Measurements from ENCODE around the gene RPL35.

The RPL35 gene

DNA sequence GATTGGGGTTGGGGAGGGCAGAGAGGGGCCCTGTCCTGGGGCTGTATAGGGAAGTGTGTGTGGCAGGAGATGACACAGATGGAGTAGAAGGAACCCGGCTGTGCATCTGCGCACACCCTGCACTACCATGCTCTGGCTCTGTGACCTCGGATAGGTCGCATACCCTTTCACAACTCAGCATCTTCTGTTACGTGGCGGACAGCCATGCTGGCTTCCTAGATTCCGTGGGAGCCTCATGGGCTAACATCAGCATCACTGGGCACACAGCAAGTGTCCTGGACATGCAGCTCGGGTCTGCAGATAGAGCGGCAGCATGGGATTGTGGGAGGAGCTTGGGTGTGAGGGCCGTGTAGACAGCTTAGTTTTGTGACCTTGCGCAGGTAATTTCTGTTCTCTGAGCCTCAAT, 9.4 kb upstream of the RPL35 start:
- ChIA-PET POLR2A (interaction anchor here (0.8 to 1.6 kb wide), 2 partner anchors 10 kb away, joined by 3 to 7 read pairs; partner anchors contain the start of gene RPL35), CTCF (interaction anchor here (1.3 to 3.0 kb wide), 5 partner anchors 10 to 273 kb away, joined by 4 to 11 read pairs (median 6); partner anchors contain the start of gene WDR38)
- TF ChIP-seq, protein P1, sequence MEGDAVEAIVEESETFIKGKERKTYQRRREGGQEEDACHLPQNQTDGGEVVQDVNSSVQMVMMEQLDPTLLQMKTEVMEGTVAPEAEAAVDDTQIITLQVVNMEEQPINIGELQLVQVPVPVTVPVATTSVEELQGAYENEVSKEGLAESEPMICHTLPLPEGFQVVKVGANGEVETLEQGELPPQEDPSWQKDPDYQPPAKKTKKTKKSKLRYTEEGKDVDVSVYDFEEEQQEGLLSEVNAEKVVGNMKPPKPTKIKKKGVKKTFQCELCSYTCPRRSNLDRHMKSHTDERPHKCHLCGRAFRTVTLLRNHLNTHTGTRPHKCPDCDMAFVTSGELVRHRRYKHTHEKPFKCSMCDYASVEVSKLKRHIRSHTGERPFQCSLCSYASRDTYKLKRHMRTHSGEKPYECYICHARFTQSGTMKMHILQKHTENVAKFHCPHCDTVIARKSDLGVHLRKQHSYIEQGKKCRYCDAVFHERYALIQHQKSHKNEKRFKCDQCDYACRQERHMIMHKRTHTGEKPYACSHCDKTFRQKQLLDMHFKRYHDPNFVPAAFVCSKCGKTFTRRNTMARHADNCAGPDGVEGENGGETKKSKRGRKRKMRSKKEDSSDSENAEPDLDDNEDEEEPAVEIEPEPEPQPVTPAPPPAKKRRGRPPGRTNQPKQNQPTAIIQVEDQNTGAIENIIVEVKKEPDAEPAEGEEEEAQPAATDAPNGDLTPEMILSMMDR (IDR thresholded peaks at IDR 0.05; ENCODE audit: insufficient read depth, low read length, missing control alignments), result no peak
- peak overlapping the region; percentile 90 for H3K4me3 ChIP-seq (ENCODE audit: low read depth, low read length)
- no peak for DNase-seq (ENCODE audit: low read depth, low spot score)

DNA sequence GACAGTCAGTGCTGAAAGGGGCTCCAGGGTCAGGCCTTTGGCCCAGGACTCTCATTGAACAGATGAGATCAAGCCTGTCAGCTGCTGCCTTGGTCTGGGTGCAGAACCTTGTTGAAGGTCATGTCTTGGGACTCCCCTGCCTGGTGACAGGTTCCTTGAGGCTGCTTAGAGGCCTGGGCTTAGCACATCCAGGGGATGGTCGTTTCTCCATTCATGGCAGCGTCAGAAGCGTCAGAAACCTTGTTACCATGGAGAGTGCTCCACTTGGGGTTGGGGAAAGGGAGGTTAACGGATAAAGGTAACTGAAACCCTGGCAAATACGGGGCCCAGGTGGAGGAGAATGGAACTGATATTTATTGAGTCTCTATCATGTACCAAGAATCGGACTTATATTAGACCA, 9.0 kb upstream of the RPL35 start:
- TF ChIP-seq, protein P1 (IDR thresholded peaks at IDR 0.05; ENCODE audit: insufficient read depth, low read length, missing control alignments), result no peak
- DNase-seq (ENCODE audit: low read depth, low spot score), result no peak
- H3K4me3 ChIP-seq (ENCODE audit: low read depth, low read length), result peak overlapping the region; percentile 90
- ChIA-PET CTCF (interaction anchor here (1.0 to 2.4 kb wide), 5 partner anchors 10 to 274 kb away, joined by 4 to 7 read pairs (median 6); partner anchors contain the start of gene WDR38), POLR2A (interaction anchor here (1.6 kb wide), 1 partner anchor 10 kb away, joined by 7 read pairs; the partner anchor contains the start of gene RPL35)

DNA sequence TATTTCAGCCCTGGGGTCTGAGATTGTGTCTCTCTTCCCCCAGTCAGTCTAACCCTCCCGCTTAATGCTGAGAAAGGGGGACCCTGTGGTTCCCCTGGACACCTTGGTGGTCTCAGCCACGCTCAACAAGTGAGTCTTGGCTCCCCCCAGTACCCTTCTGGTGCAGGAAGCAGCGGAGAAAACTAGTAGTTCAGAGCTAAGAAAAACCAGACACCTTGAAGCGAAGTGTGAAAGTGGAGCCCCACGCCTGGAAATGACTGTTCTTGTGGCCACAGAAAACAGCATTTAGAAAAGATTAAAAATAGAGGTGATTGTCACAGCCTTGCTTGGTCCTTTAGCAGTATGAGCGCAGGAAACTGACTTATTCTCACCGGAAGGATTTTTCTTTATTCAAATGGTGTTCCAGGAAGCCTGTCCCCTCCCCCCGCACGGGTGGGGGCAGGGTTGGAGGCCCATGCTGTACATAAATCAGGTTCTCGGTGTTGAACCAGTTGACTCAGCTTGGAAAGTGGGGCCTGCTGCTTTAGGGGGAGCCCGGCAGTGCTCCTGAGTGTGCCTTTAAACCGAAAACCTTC, 8.3 kb upstream of the RPL35 start:
- no peak for DNase-seq (ENCODE audit: low read depth, low spot score)
- peak overlapping the region; percentile 90 for H3K4me3 ChIP-seq (ENCODE audit: low read depth, low read length)
- TF ChIP-seq, protein P1 (IDR thresholded peaks at IDR 0.05; ENCODE audit: insufficient read depth, low read length, missing control alignments), result no peak
- ChIA-PET CTCF (interaction anchor here (0.8 to 2.4 kb wide), 6 partner anchors 8 to 98 kb away, joined by 3 to 7 read pairs (median 6); partner anchors contain the start of gene WDR38), POLR2A (interaction anchor here (1.6 kb wide), 1 partner anchor 9 kb away, joined by 7 read pairs; the partner anchor contains the start of gene RPL35)

DNA sequence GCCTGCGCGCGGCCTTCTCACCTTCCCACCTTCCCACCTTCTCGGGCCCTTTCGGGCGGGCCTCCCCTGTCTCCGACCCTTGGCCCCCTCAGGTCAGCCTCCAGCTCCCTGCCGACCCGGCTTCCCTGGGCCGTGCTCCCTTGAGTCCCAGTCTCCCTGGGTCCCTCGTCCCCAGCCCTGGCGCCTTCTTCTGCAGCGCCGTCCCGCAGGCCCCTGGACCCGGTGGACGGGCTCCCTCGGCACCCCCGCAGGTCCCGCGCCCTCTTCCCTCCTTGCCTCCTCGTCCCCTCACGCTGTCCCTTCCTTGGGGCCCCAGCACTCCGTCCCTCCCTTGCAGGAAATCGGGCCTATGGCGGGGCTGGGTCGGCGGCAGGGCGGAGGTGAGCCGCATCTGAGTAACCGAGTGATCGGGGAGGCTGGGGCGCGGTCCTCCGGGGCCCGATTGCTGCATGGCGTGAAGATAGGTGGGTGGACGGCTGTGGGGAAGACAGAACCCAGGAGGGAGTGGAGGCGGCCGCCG, 7.8 kb upstream of the RPL35 start:
- peak overlapping the region; percentile 90 for H3K4me3 ChIP-seq (ENCODE audit: low read depth, low read length)
- no peak for DNase-seq (ENCODE audit: low read depth, low spot score)
- POLR2A ChIA-PET, result interaction anchor here (0.5 to 1.6 kb wide), 3 partner anchors 9 to 538 kb away, joined by 3 to 7 read pairs (median 3); partner anchors contain the start of gene RPL35
- TF ChIP-seq, protein P1 (IDR thresholded peaks at IDR 0.05; ENCODE audit: insufficient read depth, low read length, missing control alignments), result no peak
- CTCF ChIA-PET, result interaction anchor here (0.7 to 2.4 kb wide), 6 partner anchors 9 to 98 kb away, joined by 3 to 7 read pairs (median 6); partner anchors contain the start of gene WDR38

DNA sequence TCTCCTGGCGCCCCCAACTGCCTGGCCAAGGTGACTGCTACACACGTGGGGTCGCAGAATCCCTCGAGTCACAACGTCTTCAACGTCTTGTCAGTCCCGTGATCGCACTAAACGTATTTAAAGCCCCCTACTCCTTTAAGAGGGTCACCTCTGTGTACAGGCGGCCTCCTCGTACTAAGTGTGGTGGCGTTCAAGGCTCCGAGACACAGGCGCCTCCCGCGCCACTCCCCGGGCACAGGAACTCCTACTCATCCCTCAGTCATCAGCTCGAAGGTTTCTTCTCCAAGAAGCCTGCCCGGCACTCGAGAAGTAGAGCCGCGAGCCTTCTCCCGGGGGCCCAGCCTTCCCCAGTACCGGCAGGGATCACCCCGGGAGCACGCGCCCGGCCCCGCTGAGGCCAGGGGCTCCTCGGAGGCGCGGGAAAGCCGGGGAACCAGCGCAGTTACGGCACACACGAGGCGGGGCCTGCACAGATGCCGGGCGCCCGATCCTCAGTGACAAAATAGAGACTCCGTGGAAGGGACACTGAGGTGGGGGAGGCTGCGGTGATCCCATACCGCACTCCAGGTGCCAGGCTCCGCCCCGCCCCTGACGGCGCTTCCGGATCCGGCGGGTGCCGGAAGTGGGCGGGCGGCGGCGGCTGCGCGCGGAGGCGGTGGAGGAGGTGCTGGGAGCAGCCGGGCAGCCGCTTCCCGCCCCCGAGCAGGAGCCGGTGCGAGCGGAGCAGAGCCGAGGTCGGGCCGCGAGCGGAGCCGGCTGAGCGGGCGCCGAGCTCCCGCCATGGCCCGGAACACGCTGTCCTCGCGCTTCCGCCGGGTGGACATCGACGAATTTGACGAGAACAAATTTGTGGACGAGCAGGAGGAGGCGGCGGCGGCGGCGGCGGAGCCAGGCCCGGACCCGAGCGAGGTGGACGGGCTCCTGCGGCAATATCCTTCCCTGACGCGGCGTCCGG, 7.0 kb upstream of the RPL35 start:
- no peak for DNase-seq (ENCODE audit: low read depth, low spot score)
- TF ChIP-seq, protein P1 (IDR thresholded peaks at IDR 0.05; ENCODE audit: insufficient read depth, low read length, missing control alignments), result peak; percentile 29
- H3K4me3 ChIP-seq (ENCODE audit: low read depth, low read length), result peak overlapping the region; percentile 90
- ChIA-PET POLR2A (interaction anchor here (0.5 to 1.0 kb wide), 3 partner anchors 13 to 539 kb away, joined by 3 to 4 read pairs (median 3); no protein-coding TSS in a partner anchor), CTCF (interaction anchor here (0.7 to 3.3 kb wide), 5 partner anchors 15 to 97 kb away, joined by 3 to 19 read pairs (median 6); partner anchors contain the start of gene WDR38)
